ENCODE data around the gene ZDHHC1. TPM values are rescaled to one million over a fixed set of nuclear protein-coding genes. Genes with fewer than 3 reads are reported as not detected.

ZDHHC1 gene
- total RNA-seq, 2 donors from 2014 or later = 8.4 to 10.6 TPM

DNA sequence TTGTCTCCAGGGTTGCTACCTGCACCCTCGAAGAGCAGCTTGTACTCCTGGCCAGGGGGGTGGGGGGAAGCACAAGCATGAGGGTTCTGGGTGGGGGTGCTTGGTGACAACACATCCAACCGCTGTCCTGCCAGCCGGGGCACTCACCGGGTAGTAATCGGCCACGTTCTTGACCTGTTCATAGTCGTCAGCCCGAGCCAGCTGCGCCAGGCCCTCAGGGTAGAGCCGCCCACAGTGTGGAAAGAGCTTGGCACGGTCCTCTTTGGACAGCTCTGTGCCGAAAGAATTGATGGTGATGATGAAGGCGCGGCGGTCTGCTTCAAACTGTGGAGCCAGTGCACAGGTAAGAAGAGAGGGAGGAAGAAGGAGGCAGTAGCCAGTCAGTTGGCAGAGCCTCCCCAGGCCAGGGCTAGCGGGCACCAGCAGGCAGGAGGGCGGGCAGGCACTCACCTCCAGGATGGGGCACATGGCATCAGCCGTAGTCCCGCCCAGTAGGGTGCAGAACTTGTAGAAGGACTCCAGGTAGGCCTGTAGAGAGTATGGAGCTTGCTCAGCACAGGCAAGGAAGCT is 22.6 kb upstream of the ZDHHC1 start:
- peaks cover 10% of the 10 kb centered on the region for H3K36me3 ChIP-seq (ENCODE audit: control insufficient read depth, insufficient read depth, low read length)
- no peak for DNase-seq
- peaks cover 3% of the 10 kb centered on the region for H3K27me3 Mint-ChIP-seq (ENCODE audit: insufficient read depth)
- no peaks in the 10 kb centered on the region for H3K9me3 ChIP-seq (ENCODE audit: control insufficient read depth, low read length)
- no peak overlapping the region for H3K27ac Mint-ChIP-seq
- H3K4me3 Mint-ChIP-seq = no peak overlapping the region
- 96% methylated on average over 15 to 19 of the region's 19 CpGs for WGBS, 2 experiments (ENCODE audit: insufficient coverage in 1 of 2, insufficient read length in 1 of 2)
- no peak overlapping the region for H3K4me3 ChIP-seq (ENCODE audit: low read length)
- peaks cover 5% of the 10 kb centered on the region for H3K4me1 Mint-ChIP-seq
- no peaks in the 10 kb centered on the region for H3K4me1 ChIP-seq (ENCODE audit: control insufficient read depth, insufficient read depth, low read length)
- H3K27me3 ChIP-seq (ENCODE audit: control insufficient read depth, insufficient read depth, low read length, poor library complexity, severe bottlenecking) = no peaks in the 10 kb centered on the region
- no peak overlapping the region for H3K27ac ChIP-seq (ENCODE audit: low read depth, low read length)
- TF ChIP-seq, protein P1, sequence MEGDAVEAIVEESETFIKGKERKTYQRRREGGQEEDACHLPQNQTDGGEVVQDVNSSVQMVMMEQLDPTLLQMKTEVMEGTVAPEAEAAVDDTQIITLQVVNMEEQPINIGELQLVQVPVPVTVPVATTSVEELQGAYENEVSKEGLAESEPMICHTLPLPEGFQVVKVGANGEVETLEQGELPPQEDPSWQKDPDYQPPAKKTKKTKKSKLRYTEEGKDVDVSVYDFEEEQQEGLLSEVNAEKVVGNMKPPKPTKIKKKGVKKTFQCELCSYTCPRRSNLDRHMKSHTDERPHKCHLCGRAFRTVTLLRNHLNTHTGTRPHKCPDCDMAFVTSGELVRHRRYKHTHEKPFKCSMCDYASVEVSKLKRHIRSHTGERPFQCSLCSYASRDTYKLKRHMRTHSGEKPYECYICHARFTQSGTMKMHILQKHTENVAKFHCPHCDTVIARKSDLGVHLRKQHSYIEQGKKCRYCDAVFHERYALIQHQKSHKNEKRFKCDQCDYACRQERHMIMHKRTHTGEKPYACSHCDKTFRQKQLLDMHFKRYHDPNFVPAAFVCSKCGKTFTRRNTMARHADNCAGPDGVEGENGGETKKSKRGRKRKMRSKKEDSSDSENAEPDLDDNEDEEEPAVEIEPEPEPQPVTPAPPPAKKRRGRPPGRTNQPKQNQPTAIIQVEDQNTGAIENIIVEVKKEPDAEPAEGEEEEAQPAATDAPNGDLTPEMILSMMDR (conservative IDR thresholded peaks at IDR 0.05) = no peak
- no peak overlapping the region for H3K9ac ChIP-seq (ENCODE audit: extremely low read depth, low read length, poor library complexity, severe bottlenecking)
- H3K9me3 Mint-ChIP-seq = no peaks in the 10 kb centered on the region
- H3K36me3 Mint-ChIP-seq (ENCODE audit: low read depth) = peaks cover 22% of the 10 kb centered on the region

DNA sequence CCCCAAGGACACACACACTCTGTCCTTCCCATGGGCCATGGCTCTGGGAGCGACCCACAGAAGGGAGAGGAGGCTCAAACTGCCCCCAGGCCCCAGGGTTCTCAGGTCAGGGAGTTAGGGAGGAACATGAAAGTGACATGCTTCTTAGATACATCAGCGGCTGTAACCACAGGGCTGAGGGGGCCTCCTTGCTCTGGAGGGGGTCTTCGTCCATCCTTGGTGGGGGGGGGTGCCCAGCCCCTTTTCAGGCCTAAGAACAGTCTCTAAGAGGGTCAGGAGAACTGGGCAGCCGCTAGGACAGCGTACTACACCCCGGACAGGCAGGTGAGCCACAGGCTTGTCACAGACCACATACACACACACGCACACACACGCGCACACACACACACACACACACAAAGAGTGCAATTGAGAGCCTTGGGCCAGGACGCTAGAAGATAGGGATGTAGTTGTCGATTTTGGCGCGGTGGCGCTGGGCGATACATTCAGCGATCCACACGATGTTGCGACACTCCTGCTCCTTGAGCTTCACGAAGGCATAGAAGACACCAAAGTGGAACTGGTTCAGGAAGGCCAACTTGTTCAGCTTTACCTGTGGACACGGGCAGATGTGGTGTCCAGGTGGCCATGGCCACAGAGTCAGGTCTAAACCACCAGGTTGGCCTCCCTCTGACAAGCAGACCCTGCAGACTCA is 22.0 kb upstream of the ZDHHC1 start:
- Mint-ChIP-seq H3K4me3 (no peak overlapping the region), H3K36me3 (ENCODE audit: low read depth) (peaks cover 22% of the 10 kb centered on the region), H3K9me3 (no peaks in the 10 kb centered on the region), H3K4me1 (peaks cover 5% of the 10 kb centered on the region), H3K27me3 (ENCODE audit: insufficient read depth) (peaks cover 3% of the 10 kb centered on the region), H3K27ac (no peak overlapping the region)
- TF ChIP-seq, protein P1 (conservative IDR thresholded peaks at IDR 0.05) = no peak
- Histone ChIP-seq H3K4me1 (ENCODE audit: control insufficient read depth, insufficient read depth, low read length) (no peaks in the 10 kb centered on the region), H3K9ac (ENCODE audit: extremely low read depth, low read length, poor library complexity, severe bottlenecking) (no peak overlapping the region), H3K27ac (ENCODE audit: low read depth, low read length) (no peak overlapping the region), H3K36me3 (ENCODE audit: control insufficient read depth, insufficient read depth, low read length) (peaks cover 10% of the 10 kb centered on the region), H3K4me3 (ENCODE audit: low read length) (no peak overlapping the region), H3K9me3 (ENCODE audit: control insufficient read depth, low read length) (no peaks in the 10 kb centered on the region), H3K27me3 (ENCODE audit: control insufficient read depth, insufficient read depth, low read length, poor library complexity, severe bottlenecking) (no peaks in the 10 kb centered on the region)
- no peak for DNase-seq
- 94 to 97% methylated on average over 11 to 17 of the region's 20 CpGs for WGBS, 2 experiments (ENCODE audit: insufficient coverage in 1 of 2, insufficient read length in 1 of 2)

DNA sequence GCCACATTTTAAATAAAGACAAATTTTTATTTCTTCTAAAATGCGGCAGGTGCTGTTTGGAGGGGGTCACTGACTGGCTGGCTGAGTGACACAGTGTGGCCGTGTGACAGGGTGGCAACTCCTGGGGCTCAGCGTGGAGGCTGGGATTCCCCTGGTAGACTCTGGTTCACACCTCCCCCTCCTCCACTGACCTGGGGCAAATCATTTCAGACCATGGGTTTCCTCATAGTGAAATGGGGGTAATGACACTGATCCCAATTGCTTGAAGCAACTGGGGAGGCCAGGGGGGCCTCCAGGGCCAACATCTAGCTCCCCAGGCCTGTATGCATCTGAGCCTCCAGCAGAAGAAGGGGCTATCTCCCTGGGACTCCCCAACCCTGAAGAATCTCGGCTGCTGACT is 21.2 kb upstream of the ZDHHC1 start:
- Mint-ChIP-seq H3K9me3 (no peaks in the 10 kb centered on the region), H3K4me1 (peaks cover 7% of the 10 kb centered on the region), H3K27ac (no peak overlapping the region), H3K4me3 (no peak overlapping the region), H3K27me3 (ENCODE audit: insufficient read depth) (peaks cover 4% of the 10 kb centered on the region), H3K36me3 (ENCODE audit: low read depth) (peaks cover 22% of the 10 kb centered on the region)
- no peaks in the 10 kb centered on the region for H3K27me3 ChIP-seq (ENCODE audit: control insufficient read depth, insufficient read depth, low read length, poor library complexity, severe bottlenecking)
- no peak for DNase-seq
- no peak overlapping the region for H3K4me3 ChIP-seq (ENCODE audit: low read length)
- 90 to 96% methylated on average over 3 to 4 of the region's 4 CpGs for WGBS, 2 experiments (ENCODE audit: insufficient coverage in 1 of 2, insufficient read length in 1 of 2)
- no peak overlapping the region for H3K9ac ChIP-seq (ENCODE audit: extremely low read depth, low read length, poor library complexity, severe bottlenecking)
- TF ChIP-seq, protein P1 (conservative IDR thresholded peaks at IDR 0.05) = no peak
- H3K4me1 ChIP-seq (ENCODE audit: control insufficient read depth, insufficient read depth, low read length) = peaks cover 2% of the 10 kb centered on the region
- H3K27ac ChIP-seq (ENCODE audit: low read depth, low read length) = no peak overlapping the region
- no peaks in the 10 kb centered on the region for H3K9me3 ChIP-seq (ENCODE audit: control insufficient read depth, low read length)
- H3K36me3 ChIP-seq (ENCODE audit: control insufficient read depth, insufficient read depth, low read length) = peaks cover 6% of the 10 kb centered on the region

All from endodermal cell (in vitro differentiated cells).